ENCODE results near the gene FTO. TPM values are rescaled to one million over a fixed set of nuclear protein-coding genes. Genes with fewer than 3 reads are reported as not detected.

The FTO gene
- total RNA-seq, 4 donors from 2014 or later: 102 to 138 (median 130) TPM

DNA sequence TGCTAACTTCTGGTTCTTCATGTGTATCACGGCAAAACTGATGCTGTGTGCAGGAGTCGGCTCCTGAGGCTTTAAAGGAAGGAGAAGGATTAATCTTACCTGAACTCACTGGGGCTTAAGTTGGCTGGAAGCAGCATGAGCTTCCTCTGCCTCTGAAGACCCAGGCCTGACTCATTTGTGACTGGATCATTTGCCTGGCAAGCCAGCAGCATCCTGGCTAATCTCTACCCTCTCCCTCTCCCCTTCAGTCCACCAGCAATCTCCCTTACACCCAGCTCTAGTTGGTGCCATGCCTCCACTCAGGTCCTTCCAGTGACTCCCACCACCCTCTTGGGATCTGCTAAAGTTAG is 432.3 kb downstream of the FTO start:
- Histone ChIP-seq H3K27me3 (peaks cover 18% of the 10 kb centered on the region), H3K27ac (no peak overlapping the region), H3K4me3 (no peak overlapping the region), H3K9me3 (peaks cover 0 to 18% (median 0%) of the 10 kb centered on the region in 3 donors), H3K4me1 (no peaks in the 10 kb centered on the region), H3K36me3 (no peaks in the 10 kb centered on the region)
- ATAC-seq: no peak
- 70% methylated on average over 2 of the region's 2 CpGs; no CpG with 5 or more reads in 1 of the 2 donors for WGBS, 2 donors (ENCODE audit: low coverage in 1 of 2)
- TF ChIP-seq CTCF (IDR thresholded peaks at IDR 0.05) (no peak), POLR2AphosphoS5 (IDR thresholded peaks at IDR 0.05) (no peak), EP300 (IDR thresholded peaks at IDR 0.05) (no peak), POLR2A (IDR thresholded peaks at IDR 0.05) (no peak)

GRCh38 chr16:54140057-54140787 is 436.3 kb downstream of the FTO start:
- ATAC-seq: no peak
- peaks cover 0 to 10% (median 0%) of the 10 kb centered on the region in 3 donors for H3K9me3 ChIP-seq
- H3K4me3 ChIP-seq: no peak overlapping the region
- no peak overlapping the region for H3K27ac ChIP-seq
- peaks cover 18% of the 10 kb centered on the region for H3K27me3 ChIP-seq
- no peaks in the 10 kb centered on the region for H3K4me1 ChIP-seq
- no peaks in the 10 kb centered on the region for H3K36me3 ChIP-seq
- TF ChIP-seq EP300 (IDR thresholded peaks at IDR 0.05): no peak
- TF ChIP-seq POLR2A (IDR thresholded peaks at IDR 0.05): no peak
- TF ChIP-seq POLR2AphosphoS5 (IDR thresholded peaks at IDR 0.05): no peak
- no peak for TF ChIP-seq CTCF (IDR thresholded peaks at IDR 0.05)
- 68 to 72% methylated on average over 2 to 3 of the region's 4 CpGs for WGBS, 2 donors (ENCODE audit: low coverage in 1 of 2)

DNA sequence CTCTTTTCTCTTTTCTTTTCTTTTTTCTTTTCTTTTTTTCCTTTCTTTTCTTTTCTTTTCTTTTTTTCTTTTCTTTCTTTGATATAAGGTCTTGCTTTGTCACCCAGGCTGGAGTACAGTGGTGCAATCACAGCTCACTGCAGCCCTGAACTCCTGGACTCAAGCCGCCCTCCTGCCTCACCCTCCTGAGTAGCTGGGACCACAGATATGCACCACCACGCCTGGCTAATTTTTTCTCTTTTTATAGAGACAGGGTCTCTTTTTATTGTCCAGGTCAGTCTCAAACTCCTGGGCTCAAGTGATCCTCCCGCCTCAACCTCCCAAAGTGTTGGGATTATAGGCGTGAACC is 436.8 kb downstream of the FTO start:
- TF ChIP-seq EP300 (IDR thresholded peaks at IDR 0.05) (no peak), POLR2A (IDR thresholded peaks at IDR 0.05) (no peak), CTCF (IDR thresholded peaks at IDR 0.05) (no peak), POLR2AphosphoS5 (IDR thresholded peaks at IDR 0.05) (no peak)
- WGBS, 2 donors (ENCODE audit: low coverage in 1 of 2): 94% methylated on average over 2 of the region's 4 CpGs; no CpG with 5 or more reads in 1 of the 2 donors
- Histone ChIP-seq H3K9me3 (peaks cover 0 to 10% (median 0%) of the 10 kb centered on the region in 3 donors), H3K4me1 (no peaks in the 10 kb centered on the region), H3K27ac (no peak overlapping the region), H3K36me3 (no peaks in the 10 kb centered on the region), H3K4me3 (no peak overlapping the region), H3K27me3 (peaks cover 18% of the 10 kb centered on the region)
- no peak for ATAC-seq

- no peak overlapping the region for H3K4me3 ChIP-seq
- no peak overlapping the region for H3K27ac ChIP-seq
- peaks cover 18% of the 10 kb centered on the region for H3K27me3 ChIP-seq
- no peak for ATAC-seq
- peaks cover 0 to 6% (median 0%) of the 10 kb centered on the region in 3 donors for H3K9me3 ChIP-seq
- TF ChIP-seq POLR2A (IDR thresholded peaks at IDR 0.05): no peak
- no peak for TF ChIP-seq EP300 (IDR thresholded peaks at IDR 0.05)
- no peak for TF ChIP-seq CTCF (IDR thresholded peaks at IDR 0.05)
- TF ChIP-seq POLR2AphosphoS5 (IDR thresholded peaks at IDR 0.05): no peak
- H3K36me3 ChIP-seq: no peaks in the 10 kb centered on the region
- WGBS, 2 donors (ENCODE audit: low coverage in 1 of 2): 61% methylated on average over 4 of the region's 4 CpGs; no CpG with 5 or more reads in 1 of the 2 donors
- no peaks in the 10 kb centered on the region for H3K4me1 ChIP-seq
Observed at GRCh38 chr16:54142787-54143186, 438.8 kb downstream of the FTO start.

- no peak overlapping the region for H3K4me3 ChIP-seq
- H3K9me3 ChIP-seq: no peaks in the 10 kb centered on the region
- TF ChIP-seq CTCF (IDR thresholded peaks at IDR 0.05): no peak
- TF ChIP-seq EP300 (IDR thresholded peaks at IDR 0.05): no peak
- TF ChIP-seq POLR2AphosphoS5 (IDR thresholded peaks at IDR 0.05): no peak
- TF ChIP-seq POLR2A (IDR thresholded peaks at IDR 0.05): no peak
- H3K27me3 ChIP-seq: peaks cover 18% of the 10 kb centered on the region
- H3K27ac ChIP-seq: no peak overlapping the region
- no peak for ATAC-seq
- no peaks in the 10 kb centered on the region for H3K36me3 ChIP-seq
- no peaks in the 10 kb centered on the region for H3K4me1 ChIP-seq
- 78 to 93% methylated on average over 4 of the region's 4 CpGs for WGBS, 2 donors (ENCODE audit: low coverage in 1 of 2)
Observed at GRCh38 chr16:54143410-54143809, 439.5 kb downstream of the FTO start.
